GM18502 (cell line): Measurements from ENCODE around the gene CDK4.
"Not testable (repeated sequence)": the region's sequence is repeated elsewhere in the genome, so short reads cannot be mapped to it uniquely, and the experiment has no call there.

Experiments used
- ATAC-seq: cut with Tn5 transposase; IDR thresholded peaks from one replicate; pipeline ENCODE4 v1.9.1; 2021; ENCODE audit warnings: mild to moderate bottlenecking; ENCODE audit not compliant: unreplicated experiment, poor library complexity

CDK4 gene

DNA sequence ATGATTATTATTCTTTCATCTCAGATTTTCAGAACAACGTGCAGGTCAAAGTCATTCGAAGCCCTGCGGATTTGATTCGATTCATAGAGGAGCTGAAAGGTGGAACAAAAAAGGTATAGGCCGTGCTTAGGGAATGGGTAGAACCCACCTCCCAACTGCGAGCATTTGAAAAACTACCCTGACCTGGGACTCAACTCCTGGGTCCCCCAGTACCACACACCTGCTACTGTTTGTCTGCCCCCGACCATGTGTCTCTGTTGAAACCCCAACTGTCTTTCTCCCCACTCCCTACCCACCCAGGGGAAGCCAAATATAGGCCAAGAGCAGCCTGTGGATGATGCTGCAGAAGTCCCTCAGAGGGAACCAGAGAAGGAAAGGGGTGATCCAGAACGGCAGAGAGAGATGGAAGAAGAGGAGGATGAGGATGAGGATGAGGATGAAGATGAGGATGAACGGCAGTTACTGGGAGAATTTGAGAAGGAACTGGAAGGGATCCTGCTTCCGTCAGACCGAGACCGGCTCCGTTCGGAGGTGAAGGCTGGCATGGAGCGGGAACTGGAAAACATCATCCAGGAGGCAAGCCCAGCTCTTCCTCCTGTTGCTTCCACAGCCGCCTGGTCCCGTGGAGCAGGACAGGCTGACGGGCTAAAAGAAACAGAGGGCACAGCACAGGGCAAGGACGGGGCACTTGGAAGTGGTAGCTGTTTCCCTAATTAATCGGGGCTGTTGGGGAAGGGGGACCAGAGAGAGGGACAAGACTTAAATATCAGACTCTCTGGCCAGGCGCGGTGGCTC, 34.1 kb downstream of the CDK4 start:
- ATAC-seq = no peak

- ATAC-seq = no peak
These were observed 35.0 kb downstream of the CDK4 start for GRCh38 chr12:57717131-57717530.

- ATAC-seq = no peak
These were observed 35.8 kb downstream of the CDK4 start for GRCh38 chr12:57716305-57716704.

- ATAC-seq = no peak
These were observed 36.3 kb downstream of the CDK4 start for GRCh38 chr12:57715786-57716185.

- ATAC-seq = not testable (repeated sequence)
These were observed 36.9 kb downstream of the CDK4 start for GRCh38 chr12:57715036-57715748.

GRCh38 chr12:57713209-57713608, 38.9 kb downstream of the CDK4 start:
- ATAC-seq = no peak

DNA sequence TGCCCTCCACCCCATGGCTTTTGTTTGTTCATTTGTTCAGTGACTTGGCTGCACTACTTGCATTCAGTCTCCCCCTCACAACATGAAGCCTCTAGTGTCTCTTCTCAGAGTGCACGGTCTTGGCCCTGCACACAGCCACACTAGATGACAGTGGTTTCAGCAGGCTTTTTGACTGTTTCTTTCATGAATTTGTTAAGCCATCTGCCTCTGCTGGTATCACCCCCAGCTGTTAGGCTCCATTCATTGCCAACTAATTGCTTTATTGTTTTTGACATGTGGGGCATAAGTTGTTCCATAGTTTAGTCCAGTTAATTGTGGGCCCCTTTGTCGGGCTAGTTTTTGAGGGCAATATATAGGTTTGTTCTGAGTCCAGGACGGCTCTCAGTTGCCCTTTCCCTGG, 39.4 kb downstream of the CDK4 start:
- ATAC-seq = no peak

GRCh38 chr12:57708296-57708695, 43.8 kb downstream of the CDK4 start:
- no peak for ATAC-seq

GRCh38 chr12:57707250-57707649, 44.9 kb downstream of the CDK4 start:
- no peak for ATAC-seq

- ATAC-seq = no peak
These were observed 51.8 kb downstream of the CDK4 start for GRCh38 chr12:57700317-57700716.

DNA sequence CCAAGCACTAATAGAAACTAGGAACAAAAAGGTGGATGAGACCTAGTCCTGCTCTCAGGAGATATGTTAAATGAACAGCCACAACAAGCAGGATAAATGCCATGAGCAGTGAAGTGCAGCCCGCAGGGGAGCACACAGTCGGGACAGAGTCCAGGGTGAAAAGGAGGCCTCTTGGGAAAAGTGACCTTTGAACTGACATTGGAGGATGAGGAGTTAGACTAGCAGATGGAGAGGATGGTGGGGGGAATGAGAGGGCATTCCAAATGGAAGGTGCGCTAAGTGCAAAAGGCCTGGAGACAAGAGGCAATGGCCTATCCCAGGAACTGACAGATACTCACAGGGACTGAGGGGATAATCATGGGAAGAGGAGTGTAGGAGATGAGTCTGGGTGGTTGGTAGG, 53.7 kb downstream of the CDK4 start:
- ATAC-seq = no peak
